OCI-LY1 (cell line): ENCODE data around the gene OXSR1.

ENCODE experiments used
- H2AFZ ChIP-seq: fragments of 200-600 bp; sonication (generic), shearing (Covaris generic); 2 replicates; pipeline ENCODE4 v1.6.0; 2014; ENCODE audit warnings: antibody characterized with exemption, mild to moderate bottlenecking, low read length
- H3F3A ChIP-seq: fragments of 200-600 bp; sonication (generic), shearing (Covaris generic); 2 replicates; pipeline ENCODE4 v1.6.0; 2014; ENCODE audit warnings: mild to moderate bottlenecking, antibody characterized with exemption, low read length, moderate library complexity; ENCODE audit not compliant: insufficient read depth
- H3K27ac ChIP-seq: fragments of 200-600 bp; sonication (generic); 2 replicates; pipeline ENCODE4 v1.5.1; 2014; ENCODE audit warnings: low read length, mixed run types, mild to moderate bottlenecking, low read depth; ENCODE audit not compliant: poor library complexity, severe bottlenecking
- H3K27me3 ChIP-seq: fragments of 200-600 bp; sonication (generic); 2 replicates; pipeline ENCODE4 v1.6.0; 2014; ENCODE audit warnings: antibody characterized with exemption, mild to moderate bottlenecking, low read length, moderate library complexity; ENCODE audit not compliant: insufficient read depth
- H3K36me3 ChIP-seq: fragments of 200-600 bp; sonication (generic); 2 replicates; pipeline ENCODE4 v1.6.1; 2014; ENCODE audit warnings: mild to moderate bottlenecking, antibody characterized with exemption, low read length, moderate library complexity, mixed read lengths; ENCODE audit not compliant: insufficient read depth
- H3K4me1 ChIP-seq: fragments of 200-600 bp; sonication (generic); 2 replicates; pipeline ENCODE4 v1.5.1; 2014; ENCODE audit warnings: mild to moderate bottlenecking, low read length, moderate library complexity; ENCODE audit not compliant: insufficient read depth, severe bottlenecking
- H3K4me2 ChIP-seq: fragments of 200-600 bp; sonication (generic), shearing (Covaris generic); 2 replicates; pipeline ENCODE4 v1.6.1; 2014; ENCODE audit warnings: low read length
- H3K4me3 ChIP-seq: fragments of 200-600 bp; sonication (generic); 2 replicates; pipeline ENCODE4 v1.5.1; 2014; ENCODE audit warnings: low read length, low read depth, mild to moderate bottlenecking, mixed read lengths; ENCODE audit not compliant: poor library complexity, severe bottlenecking
- H3K79me2 ChIP-seq: fragments of 200-600 bp; shearing (Covaris generic); 2 replicates; pipeline ENCODE4 v1.6.1; 2016; ENCODE audit warnings: mixed run types, low read length, mixed read lengths; ENCODE audit not compliant: insufficient read depth
- H3K9ac ChIP-seq: fragments of 200-600 bp; sonication (generic), shearing (Covaris generic); 2 replicates; pipeline ENCODE4 v1.6.1; 2014; ENCODE audit warnings: mild to moderate bottlenecking, low read length, mixed read lengths
- H3K9me2 ChIP-seq: fragments of 200-600 bp; sonication (generic), shearing (Covaris generic); 2 replicates; pipeline ENCODE4 v1.6.1; 2014; ENCODE audit warnings: low read depth, mild to moderate bottlenecking, low read length, mixed read lengths
- H3K9me3 ChIP-seq: fragments of 200-600 bp; shearing (Covaris generic); 2 replicates; pipeline ENCODE4 v1.6.1; 2014; ENCODE audit warnings: low read length, mixed read lengths
- H4K20me1 ChIP-seq: fragments of 200-600 bp; sonication (generic), shearing (Covaris generic); 2 replicates; pipeline ENCODE4 v1.6.0; 2016; ENCODE audit warnings: mild to moderate bottlenecking, low read length; ENCODE audit not compliant: insufficient read depth
- EZH2 ChIP-seq: fragments of 200-600 bp; sonication (generic), shearing (Covaris generic); IDR thresholded peaks from 2 replicates; pipeline ENCODE4 v1.8.0; 2017; ENCODE audit warnings: borderline replicate concordance, mixed run types, mild to moderate bottlenecking, antibody characterized with exemption, low read length, moderate library complexity, mixed read lengths
- TF ChIP-seq, protein P1 (sequence below): fragments of 200-600 bp; sonication (generic), shearing (Covaris generic); IDR thresholded peaks from 2 replicates; pipeline ENCODE4 v1.5.1; 2017; ENCODE audit warnings: mild to moderate bottlenecking, antibody characterized with exemption, low read length, moderate library complexity, mixed read lengths

OXSR1 gene

DNA sequence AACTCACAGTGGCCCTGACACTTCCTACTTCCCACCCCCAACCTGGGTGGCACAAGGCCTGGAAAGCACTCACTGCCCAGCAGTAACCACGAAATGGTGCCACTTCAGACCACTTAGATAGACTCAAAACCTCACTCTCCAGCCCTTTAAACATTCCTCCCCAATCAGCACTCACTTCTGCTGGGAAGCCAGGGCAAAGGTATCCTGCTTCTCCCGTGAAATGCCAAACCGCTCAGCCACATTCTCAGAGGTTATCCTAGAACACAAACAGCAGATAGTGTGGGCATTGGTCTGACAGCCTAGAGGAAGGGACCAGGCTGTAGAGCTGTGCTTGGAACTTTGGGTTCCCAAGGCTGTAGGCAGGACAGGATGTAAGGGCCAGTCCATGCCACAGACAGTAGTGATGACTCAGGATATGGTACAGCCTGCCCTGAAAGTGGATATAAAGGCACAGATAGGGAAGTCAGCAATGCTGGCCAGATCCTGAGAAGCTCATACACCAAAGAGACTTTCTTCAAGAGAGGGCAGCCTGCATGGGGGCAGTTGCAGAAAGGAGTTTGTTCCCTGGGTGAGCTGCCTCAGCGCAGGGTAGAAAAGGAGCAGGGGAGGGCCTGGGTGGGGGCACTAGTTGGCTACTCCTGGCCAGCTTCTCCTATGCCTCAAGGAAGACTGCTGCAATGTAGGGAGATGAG is 37.6 kb upstream of the OXSR1 start:
- H3K9ac ChIP-seq: no peak overlapping the region
- no peaks in the 10 kb centered on the region for H3K79me2 ChIP-seq
- H3K9me2 ChIP-seq: no peaks in the 10 kb centered on the region
- no peak overlapping the region for H3K4me2 ChIP-seq
- H4K20me1 ChIP-seq: no peaks in the 10 kb centered on the region
- H3K27me3 ChIP-seq: no peaks in the 10 kb centered on the region
- no peaks in the 10 kb centered on the region for H3K9me3 ChIP-seq
- H3F3A ChIP-seq: no peaks in the 10 kb centered on the region
- no peak overlapping the region for H2AFZ ChIP-seq
- H3K4me3 ChIP-seq: no peak overlapping the region
- no peak overlapping the region for H3K27ac ChIP-seq
- peaks cover 84% of the 10 kb centered on the region for H3K36me3 ChIP-seq
- H3K4me1 ChIP-seq: no peaks in the 10 kb centered on the region
- TF ChIP-seq EZH2: no peak
- TF ChIP-seq, protein P1, sequence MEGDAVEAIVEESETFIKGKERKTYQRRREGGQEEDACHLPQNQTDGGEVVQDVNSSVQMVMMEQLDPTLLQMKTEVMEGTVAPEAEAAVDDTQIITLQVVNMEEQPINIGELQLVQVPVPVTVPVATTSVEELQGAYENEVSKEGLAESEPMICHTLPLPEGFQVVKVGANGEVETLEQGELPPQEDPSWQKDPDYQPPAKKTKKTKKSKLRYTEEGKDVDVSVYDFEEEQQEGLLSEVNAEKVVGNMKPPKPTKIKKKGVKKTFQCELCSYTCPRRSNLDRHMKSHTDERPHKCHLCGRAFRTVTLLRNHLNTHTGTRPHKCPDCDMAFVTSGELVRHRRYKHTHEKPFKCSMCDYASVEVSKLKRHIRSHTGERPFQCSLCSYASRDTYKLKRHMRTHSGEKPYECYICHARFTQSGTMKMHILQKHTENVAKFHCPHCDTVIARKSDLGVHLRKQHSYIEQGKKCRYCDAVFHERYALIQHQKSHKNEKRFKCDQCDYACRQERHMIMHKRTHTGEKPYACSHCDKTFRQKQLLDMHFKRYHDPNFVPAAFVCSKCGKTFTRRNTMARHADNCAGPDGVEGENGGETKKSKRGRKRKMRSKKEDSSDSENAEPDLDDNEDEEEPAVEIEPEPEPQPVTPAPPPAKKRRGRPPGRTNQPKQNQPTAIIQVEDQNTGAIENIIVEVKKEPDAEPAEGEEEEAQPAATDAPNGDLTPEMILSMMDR: no peak

DNA sequence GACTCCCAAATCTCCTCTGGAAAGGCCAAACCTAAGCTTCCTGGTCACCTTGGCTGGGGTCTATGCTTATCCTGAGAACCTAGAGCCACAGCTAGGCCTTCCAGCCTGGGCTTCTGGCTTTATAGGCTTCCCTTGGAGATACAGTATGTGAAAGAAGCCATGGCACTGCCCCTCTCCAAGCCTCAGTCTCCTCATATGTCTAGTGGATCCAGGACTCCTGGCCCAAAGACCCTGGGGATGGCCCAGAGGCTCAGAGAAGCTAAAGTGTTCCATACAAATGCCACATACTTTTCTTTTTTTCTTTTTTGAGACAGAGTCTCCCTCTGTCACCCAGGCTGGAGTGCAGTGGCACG is 37.1 kb upstream of the OXSR1 start:
- no peaks in the 10 kb centered on the region for H3K27me3 ChIP-seq
- no peaks in the 10 kb centered on the region for H3F3A ChIP-seq
- H3K9me2 ChIP-seq: no peaks in the 10 kb centered on the region
- no peak overlapping the region for H2AFZ ChIP-seq
- H3K4me2 ChIP-seq: no peak overlapping the region
- no peaks in the 10 kb centered on the region for H3K4me1 ChIP-seq
- H4K20me1 ChIP-seq: no peaks in the 10 kb centered on the region
- H3K79me2 ChIP-seq: no peaks in the 10 kb centered on the region
- peaks cover 83% of the 10 kb centered on the region for H3K36me3 ChIP-seq
- H3K9me3 ChIP-seq: no peaks in the 10 kb centered on the region
- H3K4me3 ChIP-seq: no peak overlapping the region
- no peak overlapping the region for H3K27ac ChIP-seq
- no peak overlapping the region for H3K9ac ChIP-seq
- no peak for TF ChIP-seq EZH2
- TF ChIP-seq, protein P1: no peak

DNA sequence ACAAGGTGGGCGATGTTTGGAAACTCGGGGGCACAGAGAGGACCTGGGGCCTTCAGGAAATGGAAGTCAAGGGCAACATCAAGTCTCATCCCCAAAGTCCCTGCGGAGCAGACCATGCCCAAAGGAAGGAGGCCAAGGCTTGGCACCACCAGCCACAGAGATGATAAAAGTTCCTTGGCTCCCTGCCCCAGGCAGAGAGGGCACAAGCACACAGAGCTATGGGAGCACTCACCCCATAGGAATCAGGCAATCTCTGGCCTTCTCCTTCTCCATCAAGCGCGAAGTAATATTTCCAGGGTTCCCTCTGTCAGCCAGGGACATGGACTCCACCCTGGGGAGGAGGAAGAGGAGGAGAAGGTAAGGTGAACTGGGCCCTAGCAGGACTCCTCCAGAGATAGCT is 36.3 kb upstream of the OXSR1 start:
- TF ChIP-seq, protein P1: no peak
- no peak for TF ChIP-seq EZH2
- Histone ChIP-seq H3K4me3 (no peak overlapping the region), H3K9me2 (no peaks in the 10 kb centered on the region), H3K79me2 (no peaks in the 10 kb centered on the region), H2AFZ (no peak overlapping the region), H3K9ac (no peak overlapping the region), H3K4me1 (no peaks in the 10 kb centered on the region), H3K27ac (no peak overlapping the region), H3K4me2 (no peak overlapping the region), H3F3A (no peaks in the 10 kb centered on the region), H3K9me3 (no peaks in the 10 kb centered on the region), H3K36me3 (peaks cover 86% of the 10 kb centered on the region), H3K27me3 (no peaks in the 10 kb centered on the region), H4K20me1 (no peaks in the 10 kb centered on the region)
